ENCODE results near the gene SLC6A17.

- TF ChIP-seq CTCF (IDR thresholded peaks at IDR 0.05) (no peak), POLR2A (IDR thresholded peaks at IDR 0.05) (no peak)
These were observed 16.6 kb downstream of the SLC6A17 start for GRCh38 chr1:110166861-110167260.

Measured in right lobe of liver (tissue), 4 donors.